Measurements from ENCODE around the gene FRMD4A.
"Not testable (repeated sequence)": the region's sequence is repeated elsewhere in the genome, so short reads cannot be mapped to it uniquely, and the experiment has no call there.

FRMD4A gene

DNA sequence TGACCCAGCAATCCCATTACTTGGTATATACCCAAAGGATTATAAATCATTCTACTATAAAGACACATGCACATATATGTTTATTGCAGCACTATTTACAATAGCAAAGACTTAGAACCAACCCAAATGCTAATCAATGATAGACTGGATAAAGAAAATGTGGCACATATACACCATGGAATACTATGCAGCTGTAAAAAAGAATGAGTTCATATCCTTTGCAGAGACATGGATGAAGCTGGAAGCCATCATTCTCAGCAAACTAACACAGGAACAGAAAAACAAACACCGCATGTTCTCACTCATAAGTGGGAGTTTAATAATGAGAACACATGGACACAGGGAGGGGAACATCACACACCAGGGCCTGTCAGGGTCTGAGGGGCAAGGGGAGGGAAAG, 434.6 kb downstream of the FRMD4A start:
- DNase-seq, result not testable (repeated sequence)

DNA sequence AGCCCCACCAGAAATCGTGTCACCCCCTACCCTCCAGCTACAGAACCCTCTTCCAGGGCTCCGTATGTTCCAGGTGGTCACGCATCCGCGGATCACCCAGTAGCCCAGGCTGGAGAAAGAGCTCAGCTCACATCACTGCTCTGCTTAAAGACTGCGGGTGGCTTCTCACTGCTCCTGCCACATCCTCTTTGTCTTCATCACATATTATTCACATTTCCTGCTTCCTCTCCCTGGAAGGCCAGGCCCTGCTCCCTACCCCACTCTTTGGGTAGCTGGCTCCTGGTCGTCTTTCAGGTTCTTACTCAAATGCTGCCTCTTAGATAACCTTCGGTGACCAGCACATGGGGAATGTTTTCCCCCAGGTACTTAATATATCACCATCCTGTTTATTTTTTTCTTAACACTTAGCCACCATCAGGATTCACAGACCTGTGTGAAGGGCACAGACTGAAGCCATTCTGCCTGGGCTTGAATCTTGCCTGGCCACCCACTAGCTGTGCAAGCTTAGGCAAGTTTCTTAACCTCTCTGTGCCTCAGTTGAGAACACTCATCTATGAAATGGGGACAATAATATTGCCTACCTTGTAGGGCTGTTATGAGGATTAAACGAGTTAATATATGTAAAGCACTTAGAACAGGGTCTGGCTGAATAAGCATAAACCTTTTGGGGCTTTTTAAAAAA, 436.2 kb downstream of the FRMD4A start:
- no peak for DNase-seq

DNA sequence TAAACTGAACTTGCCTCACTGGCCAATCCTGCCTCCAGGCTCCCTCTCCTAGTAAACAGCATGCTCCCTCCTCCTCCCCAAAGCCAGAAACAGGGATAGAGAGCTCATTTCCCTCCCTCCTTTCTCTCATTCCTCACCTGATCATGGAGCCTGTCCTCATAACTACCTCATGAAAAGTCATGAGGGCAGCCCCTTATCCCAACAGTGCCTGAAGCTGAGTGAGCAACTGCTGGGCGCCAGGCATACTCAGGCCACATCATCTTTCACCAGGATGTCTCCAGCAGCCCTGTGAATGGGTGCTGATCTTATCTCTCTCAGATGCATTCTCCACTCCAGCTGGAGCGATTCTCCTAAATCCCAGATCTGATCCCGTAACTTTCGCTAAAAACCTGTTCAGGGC, 436.8 kb downstream of the FRMD4A start:
- DNase-seq, result no peak

DNA sequence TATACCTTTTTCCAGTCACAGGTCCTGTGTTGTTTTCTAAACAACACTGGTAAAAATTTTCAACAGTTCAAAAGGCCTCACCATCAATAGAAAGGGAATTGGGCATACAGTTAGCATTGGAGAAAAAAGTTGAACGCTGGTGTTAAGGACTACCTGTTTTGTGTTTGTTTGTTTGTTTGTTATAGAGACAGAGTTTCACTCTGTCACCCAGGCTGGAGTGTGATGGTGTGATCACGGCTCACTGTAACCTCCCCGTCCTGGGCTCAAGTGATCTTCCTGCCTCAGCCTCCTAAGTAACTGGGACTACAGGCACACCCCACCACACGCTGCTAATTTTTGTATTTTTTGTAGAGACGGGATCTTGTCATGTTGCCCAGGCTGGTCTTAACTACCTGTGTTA, 437.9 kb downstream of the FRMD4A start:
- DNase-seq, result no peak

DNA sequence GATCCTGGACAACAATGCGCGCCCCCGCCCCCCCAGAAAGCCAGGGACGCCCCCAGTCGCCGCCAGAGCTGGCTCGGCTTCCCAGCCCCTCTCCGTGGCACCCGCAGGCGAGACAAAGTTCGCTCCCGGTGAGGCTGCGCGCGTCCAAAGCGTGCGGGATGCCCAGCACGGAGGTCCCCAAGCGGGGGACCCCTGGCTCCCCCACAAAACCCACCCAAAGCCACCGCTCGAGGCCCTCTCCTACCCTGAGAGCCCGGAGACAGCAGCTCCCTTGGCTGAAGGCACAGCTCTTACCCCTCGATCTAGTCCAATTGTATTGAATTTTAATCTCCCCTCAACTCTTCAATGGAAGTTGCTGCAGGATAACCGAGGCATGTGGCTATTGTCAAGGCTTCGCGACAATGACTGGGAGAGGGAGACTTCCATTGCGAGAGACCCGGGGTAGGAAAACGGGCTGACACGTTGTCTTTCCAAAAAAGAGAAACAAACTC, 438.7 kb downstream of the FRMD4A start:
- no peak for DNase-seq

DNA sequence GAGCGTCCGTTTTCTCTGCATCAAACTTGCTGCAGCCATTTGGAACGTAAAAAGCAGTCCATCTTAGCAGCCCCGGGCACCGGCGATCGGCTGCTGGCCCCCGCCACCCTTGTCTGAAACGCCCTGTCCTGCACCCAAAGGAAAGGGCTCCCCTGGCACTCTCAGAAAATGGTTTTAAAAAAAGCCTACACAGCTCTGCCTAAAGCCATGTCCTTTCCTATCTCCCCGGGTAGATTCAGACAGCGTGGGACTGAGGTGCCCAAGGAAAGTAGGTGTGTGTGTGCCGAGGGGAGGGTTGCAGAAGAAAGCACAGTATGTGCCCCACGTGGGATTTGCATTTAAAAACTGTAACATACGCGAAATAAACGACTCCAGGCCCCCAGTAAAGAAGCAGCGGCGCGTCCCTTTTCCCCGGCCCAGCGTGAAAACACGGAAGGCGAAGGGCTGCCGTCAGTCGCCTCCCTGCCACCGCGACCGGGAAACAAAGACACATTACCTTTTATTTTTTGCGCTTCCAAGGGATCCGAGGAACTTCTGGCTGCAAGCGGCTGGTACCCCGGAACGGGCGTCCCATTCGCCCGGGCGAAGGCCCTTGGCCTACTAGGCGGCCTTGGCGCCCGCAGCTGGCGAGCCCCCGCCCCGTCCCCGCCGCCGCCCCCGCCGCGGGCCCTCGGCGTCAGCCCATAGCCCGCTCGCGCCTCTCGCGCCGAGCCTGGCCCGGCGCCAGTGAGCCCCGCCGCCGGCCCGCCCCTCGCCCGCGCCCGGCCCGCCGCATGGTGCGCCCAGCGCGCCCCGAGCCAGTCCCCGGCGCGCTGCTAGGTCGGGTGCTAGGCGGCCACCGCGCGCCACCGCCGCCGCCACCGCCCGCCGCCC, 439.4 kb downstream of the FRMD4A start:
- no peak for DNase-seq

DNA sequence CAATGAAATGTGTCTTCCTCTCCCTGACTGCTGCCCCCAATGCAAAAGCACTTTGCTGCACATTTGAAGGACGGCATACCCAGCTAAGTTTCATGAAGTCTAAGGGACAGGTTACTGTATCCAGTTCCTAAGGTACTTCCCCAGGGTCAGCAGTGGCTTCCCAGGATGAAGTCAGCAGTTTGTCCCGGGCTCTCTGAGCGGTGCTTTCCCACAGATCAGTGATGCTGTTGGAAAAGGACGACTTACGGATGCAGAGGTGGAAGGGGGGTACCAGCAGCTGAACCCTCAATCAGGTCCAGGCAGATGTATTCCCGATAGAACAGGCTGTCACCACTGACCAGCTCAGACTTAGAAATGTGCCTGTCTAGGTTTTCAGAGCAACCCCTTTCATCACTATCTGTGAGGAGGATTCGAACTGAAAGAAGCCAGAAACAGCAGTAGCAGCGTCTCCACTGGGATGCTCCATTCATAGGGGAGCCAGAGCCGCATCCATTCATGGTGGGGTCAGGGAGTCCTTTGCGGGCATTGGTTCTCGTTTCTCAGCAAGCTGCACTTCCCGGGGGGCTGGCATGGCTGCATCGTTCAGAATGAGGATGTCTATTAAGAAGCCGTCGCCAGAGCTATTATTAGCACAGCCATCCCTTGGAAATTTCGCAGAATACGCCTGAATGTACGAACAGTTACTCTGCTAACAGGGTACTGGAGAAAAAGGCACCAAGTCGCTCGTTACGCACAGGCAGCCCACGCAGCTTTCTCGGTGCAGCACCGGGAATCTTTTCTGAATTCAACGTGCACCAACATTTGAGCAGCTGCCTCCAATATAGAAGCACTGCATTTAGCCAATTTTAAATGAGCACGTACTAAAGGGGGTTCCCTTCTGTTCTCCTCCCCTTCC, 440.2 kb downstream of the FRMD4A start:
- DNase-seq, result no peak

DNA sequence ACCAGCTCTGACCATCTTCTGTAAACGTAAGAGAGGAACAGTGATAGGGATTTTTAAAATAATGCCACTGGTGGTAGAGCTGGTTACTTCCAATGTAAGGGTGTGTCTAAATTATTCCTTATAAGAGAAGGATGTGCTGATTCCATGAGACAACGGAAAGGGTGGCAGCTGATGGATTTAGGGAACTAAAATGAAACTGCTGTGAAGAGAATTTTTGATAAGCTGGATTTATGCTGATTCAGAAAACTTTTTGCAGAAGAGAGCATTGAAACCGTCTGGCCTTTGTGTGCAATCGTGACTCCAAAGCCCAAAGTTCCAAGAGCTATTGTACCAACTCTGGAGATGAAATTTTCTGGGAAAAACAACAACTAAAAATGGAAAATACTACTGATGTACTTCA, 443.0 kb downstream of the FRMD4A start:
- DNase-seq, result no peak

DNA sequence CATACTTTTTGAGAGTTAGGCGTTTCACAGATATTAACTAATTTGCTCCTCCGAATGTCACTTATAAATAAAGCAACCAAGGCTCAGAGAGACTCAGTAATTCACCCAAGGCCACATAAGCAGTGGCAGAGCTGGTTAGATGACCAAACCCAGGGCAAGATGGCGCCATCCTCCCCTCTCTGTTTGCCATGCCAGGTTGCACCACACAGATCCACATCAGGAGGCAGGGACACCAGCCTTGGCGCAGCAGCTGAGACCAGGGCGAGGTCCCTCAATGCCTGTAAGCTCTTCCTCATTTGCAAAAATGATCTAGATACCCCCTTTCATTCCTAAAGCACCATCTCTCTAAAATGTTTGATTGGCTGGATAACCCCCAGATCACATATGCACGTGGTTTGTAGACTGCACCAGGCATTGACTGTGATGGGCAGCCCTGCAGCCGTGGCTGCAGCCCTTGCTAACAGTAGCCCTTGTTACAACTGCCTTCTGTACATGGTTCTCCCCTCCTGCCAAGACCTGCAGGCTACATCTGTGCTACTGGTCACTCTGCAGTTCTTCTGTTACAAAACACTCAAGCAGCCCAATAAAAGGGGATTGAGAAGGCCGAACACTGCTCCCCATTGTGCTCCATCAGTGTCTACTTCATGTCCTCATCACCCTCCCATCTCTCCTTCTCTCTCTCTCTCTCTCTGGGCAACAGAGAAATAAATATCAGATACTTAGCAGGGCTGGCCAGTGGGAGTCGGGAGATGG, 445.3 kb downstream of the FRMD4A start:
- no peak for DNase-seq

DNA sequence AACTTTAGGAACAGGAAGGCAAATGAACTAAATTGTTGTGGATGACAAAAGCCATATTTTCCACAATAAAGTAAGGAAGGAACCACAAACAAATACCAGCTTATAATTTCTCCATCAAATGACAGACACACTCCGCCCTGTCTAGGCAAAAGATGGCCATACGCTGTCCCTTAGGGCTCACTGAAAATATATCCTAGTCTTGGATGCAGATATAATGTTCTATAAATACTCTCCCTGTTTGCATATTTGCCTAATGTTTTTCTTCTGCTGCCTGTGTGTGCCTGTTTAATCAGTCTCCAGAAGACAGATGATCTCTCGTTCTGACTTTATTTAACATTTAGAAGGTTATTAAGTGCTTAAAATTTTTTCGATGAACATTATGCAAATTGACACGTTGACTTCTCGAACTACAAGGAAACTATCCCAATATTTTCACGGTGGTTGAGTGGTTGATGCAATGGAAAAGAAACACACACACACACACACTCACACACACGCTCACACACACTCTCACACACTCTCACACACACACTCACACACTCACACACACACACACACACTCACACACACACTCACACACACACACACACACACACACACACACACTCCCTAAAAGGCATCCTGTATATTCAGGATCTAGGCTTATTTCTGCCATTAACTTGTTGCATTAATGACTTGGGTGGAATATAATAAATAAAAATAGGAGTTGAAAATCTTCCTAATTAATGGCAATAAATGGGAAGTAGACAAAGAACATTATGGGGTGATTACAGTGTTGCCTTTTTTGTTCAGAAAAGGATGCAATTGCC, 446.9 kb downstream of the FRMD4A start:
- DNase-seq, result no peak

DNA sequence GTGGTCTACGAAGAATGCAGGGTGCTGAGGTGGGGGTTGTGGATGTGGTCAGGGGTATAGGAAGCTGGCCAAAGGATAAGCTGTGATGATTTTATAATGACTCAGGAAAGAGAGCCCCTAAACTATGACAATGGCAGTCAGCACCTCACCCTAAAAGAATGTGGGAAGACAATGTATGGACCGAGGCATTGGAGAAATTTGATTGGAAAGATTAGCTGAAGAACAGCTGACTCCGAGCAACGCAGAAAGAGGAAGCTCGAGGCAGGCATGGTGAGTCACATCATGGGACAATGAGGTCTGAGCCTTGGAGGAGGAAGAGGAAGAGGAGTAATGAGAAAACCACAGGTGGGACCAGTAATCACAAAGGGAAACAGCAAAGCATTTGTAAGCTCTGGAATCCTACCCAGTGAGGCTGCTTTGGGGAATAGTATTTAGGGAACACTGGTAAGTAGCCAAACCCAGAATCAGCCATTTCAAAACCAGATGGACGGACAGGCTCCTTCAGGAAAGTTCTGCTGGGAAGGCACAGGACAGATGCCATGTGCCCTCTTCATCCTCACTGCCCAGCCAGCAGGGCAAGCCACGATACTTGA, 448.5 kb downstream of the FRMD4A start:
- no peak for DNase-seq

DNA sequence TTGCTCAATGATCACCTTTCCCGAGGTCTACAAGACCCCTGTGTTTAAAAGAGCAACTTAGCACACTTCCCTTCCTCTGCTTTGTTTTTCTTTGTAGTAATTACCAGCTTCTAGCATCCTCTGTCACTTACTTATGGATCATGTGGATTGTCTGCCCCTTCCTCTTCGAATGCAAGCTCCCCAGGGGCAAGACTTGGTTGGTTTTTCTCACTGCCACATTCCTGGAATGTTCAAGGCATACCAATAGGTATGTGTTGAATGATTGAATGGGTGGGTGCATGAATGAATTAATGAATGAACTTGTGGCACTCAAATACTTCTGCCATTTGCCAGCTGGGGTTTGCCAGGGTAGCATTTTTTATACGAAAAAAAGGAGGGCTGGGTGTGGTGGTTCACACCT, 450.0 kb downstream of the FRMD4A start:
- no peak for DNase-seq

DNA sequence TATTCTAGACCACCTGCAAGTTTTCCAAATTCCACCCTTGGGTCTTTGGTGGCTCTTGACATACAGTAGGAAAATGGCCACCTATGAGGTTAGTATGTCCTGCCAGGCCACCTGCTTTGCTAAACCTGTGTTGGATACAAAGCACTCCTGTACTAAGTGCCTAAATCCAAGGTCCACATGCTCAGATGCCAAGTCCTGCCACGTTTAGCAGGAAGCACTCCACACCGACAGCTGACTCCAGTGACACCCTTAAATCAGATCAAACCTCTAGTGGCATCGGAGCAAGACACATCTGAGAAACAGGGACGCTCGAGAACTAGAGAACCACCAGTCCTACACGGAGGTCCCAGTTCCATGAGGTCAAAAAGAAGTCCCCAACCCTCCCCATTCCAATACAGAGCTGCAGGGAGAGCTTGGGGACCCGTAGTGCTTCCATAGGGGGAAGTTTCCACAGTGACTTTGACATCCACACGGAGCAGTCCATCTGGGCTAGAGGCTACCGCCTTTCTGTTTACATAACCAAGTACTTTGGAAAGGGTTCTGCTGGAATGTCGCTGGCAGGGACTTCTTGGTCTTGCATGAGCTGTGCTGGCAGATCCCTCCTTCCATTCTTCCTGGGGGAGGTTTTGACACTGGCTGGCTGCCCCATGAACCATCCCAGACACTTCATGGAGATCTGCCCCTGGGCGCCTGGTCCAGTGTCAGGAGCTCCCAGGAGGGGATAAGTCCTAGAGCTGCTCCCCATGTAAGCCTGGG, 453.4 kb downstream of the FRMD4A start:
- no peak for DNase-seq

DNA sequence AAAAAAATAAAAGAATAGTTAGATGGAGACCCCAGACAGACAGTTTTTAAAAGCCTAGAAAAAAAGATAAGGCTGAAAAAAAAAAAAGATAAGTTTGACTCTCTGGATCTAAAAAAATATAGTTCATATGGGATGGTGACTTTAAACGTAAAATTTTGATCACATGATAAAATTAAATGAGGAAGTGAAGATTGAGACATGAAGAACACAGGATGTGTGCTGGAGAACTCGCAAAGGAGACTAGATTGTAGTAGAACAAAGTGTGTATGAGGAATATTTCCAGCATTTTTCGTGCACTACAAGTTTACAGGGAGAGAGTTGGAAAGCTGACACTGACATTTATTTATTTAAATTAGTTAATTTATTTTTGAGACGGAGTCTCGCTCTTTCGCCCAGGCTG, 457.5 kb downstream of the FRMD4A start:
- DNase-seq, result no peak

DNA sequence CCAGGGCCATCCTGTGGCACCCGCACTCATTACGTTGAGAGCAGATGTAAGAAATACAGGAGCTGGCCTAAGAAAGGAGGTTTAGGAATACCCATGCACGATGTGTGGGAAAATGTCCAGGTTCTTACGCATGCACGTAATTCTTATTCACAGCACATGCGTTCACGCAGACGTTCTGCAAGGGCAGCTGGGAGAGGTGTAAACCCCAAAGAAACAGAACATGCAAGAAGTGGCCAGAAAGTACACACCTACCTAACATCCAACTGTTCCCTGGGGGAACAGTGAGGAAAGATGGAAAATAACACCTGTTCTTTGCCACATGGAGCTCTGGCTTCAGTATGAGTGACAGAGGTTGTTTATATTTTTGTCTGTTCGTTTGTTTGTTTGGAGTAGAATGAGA, 458.3 kb downstream of the FRMD4A start:
- no peak for DNase-seq

DNA sequence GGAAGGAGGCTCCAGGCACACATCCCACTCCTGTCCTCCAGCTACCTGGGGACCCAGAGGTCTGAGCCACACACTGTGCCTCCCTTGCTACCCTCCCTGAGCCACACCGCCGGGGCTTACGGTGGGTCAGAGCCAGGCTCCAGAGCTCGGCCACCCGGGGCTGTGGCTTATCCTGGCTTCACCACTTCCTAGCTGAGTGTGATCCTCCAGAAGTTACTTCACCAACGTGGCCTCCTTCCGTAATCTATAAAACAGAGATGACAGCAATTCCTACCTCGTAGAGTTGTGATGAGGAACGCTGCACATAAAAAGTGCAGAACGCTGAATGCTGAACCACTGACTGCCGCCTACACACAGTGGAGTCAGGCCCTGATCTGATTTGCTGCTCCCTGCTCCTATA, 458.9 kb downstream of the FRMD4A start:
- DNase-seq, result no peak

DNA sequence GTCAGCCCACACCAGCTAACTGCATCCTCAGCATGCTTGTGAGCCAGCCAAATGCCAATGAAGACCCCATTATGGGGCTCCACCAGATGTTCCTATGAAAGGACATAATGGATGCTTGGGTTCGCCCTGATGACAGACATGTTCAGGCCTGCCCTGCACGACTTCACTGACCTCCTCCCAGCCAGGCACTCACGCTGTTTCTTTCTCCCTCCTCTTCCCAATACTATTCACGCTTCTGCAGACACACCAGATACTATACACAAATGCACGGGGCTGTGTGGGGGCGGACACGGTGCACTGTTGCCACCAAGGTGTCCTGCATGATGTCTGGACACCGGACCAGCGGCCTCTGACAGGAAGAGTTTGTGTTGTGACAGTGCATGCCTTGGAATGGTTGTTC, 459.7 kb downstream of the FRMD4A start:
- no peak for DNase-seq

DNA sequence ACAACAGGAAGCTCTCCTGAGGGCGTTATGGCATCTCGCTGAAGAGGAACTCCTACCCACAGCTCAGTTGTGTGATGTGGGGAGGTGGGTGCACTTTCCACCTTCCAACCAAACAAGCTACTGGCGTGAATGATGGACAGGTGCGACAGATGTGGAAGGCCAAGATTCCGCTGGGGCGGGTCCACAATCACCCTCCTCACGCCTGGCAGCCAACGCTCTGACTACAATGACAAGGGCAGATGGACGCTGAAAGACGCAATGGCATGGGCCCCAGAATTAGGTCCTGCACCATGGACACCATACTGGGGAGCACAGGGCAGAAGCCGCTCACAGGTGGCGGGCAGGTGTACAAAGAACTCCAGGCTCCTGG, 461.4 kb downstream of the FRMD4A start:
- DNase-seq, result no peak

DNA sequence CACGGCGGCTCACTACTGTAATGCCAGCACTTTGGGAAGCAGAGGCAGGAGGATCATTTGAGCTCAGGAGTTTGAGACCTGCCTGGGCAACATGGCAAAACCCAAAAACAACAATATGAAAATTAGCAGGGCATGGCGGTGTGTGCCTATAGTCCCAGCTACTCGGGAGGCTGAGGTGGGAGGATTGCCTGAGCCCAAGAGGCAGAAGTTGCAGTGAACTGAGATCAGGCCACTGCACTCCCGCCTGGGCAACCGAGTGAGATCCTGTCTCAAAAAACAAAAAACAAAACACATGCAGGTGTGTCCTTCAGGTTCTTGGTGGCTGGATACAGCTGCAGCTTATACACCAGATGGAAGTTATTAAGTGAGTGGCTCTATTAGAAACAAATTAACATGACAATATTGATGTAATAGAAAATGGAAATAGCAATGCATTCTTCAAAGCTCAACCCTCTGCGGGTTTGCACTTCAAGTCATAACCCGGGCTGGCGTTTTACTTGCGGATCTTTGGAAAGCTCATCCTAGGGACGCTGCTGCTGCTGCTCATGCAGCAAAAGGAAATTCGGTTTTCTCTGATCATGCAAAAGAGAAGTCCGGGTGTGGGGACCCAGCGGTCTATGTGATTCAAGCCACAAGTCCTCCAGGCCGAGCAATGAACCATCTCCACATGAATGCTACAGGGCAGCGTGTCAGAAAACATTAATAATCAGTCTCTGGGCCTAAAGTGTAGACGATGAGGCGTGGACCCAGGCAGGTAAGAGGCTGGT, 462.0 kb downstream of the FRMD4A start:
- no peak for DNase-seq

DNA sequence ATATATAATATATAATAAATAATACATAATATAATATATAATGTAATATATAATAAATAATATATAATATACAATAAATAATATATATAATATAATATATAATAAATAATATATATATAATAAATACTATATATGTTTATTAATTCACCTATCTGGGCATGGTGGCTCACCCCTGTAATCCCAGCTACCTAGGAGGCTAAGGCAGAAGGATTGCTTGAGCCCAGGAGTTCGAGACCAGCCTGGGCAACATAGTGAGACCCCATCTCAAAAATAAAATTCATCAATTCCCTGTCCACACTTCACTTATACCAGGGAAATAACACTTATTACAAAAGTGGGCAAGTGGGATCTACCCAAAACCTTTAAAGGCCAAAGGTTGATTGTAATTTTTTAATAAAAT, 462.9 kb downstream of the FRMD4A start:
- no peak for DNase-seq

All from T-helper 1 cell (primary cell).